IPS DF 6.9 (cell line): ENCODE results near the gene CD69.

Experiments used
- DNase-seq: peaks from one replicate; pipeline ENCODE4 v3.0.0-alpha.2; 2013; ENCODE audit warnings: low read depth, low spot score
- H3K27ac ChIP-seq: one replicate; pipeline ENCODE4 v1.5.1; 2013; ENCODE audit warnings: low read length, control low read depth
- H3K27me3 ChIP-seq: 2 replicates; pipeline ENCODE4 v1.6.1; 2013; ENCODE audit warnings: mild to moderate bottlenecking, low read length; ENCODE audit not compliant: control insufficient read depth, insufficient read depth
- H3K36me3 ChIP-seq: 2 replicates; pipeline ENCODE4 v1.6.1; 2013; ENCODE audit warnings: low read length; ENCODE audit not compliant: control insufficient read depth, insufficient read depth
- H3K4me1 ChIP-seq: 2 replicates; pipeline ENCODE4 v1.6.1; 2013; ENCODE audit warnings: low read length; ENCODE audit not compliant: control insufficient read depth, insufficient read depth
- H3K4me3 ChIP-seq: 2 replicates; pipeline ENCODE4 v1.5.1; 2013; ENCODE audit warnings: mild to moderate bottlenecking, low read length
- H3K9me3 ChIP-seq: 2 replicates; pipeline ENCODE4 v1.6.1; 2013; ENCODE audit warnings: low read length, inconsistent platforms; ENCODE audit not compliant: control insufficient read depth, insufficient read depth
- WGBS: extraction: QIAGEN DNeasy Blood & Tissue Kit; methylation state at CpG from one replicate; pipeline ENCODE4 v1.1.7; 2013; ENCODE audit warnings: mixed read lengths, missing lambda C conversion rate; ENCODE audit not compliant: insufficient read length, insufficient coverage; 5-methylcytosine and 5-hydroxymethylcytosine counted together

Gene CD69

DNA sequence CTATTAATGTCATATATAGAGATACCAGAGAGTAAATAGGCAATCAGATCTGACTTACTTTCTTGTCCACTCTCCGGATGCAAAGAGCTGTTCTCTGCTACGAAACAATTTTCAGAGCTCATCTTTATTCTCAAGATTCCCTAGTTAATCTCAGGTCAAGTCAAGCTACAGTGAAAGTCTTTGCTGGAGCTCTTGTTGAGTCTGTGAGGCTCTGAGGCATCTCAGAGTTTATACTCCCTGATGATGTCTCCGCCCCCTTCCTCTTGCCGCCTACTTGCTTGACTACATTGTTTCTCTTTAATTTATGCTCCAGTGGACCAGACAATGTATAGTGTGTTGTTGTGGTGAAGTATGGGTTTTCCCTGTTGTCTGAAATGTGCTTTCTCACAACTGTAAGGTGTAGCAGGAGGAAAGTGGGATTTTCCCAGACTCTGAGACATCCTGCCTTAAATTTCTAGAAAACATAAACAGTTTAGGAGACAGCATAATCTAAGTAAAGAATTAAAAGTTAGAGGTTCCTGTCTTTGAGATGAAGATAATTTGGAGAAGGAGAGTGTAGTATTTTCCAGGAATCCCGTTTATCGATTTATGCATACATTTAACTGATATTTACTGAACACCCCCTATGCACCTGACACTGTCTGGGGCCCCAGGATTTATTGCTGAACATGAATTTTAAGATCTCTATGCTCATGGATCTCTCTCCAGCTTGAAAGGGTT, at the start of gene CD69:
Gene CD69 (minus strand): TSS at position 203 of the 720 bp plus-strand sequence. CDS start 81 bp downstream, at position 122.
- Histone ChIP-seq H3K27ac (no peak within 1 kb of the TSS), H3K4me1 (no peaks in the 10 kb centered on the region), H3K4me3 (no peak within 1 kb of the TSS), H3K27me3 (no peaks in the 10 kb centered on the region), H3K9me3 (no peaks in the 10 kb centered on the region), H3K36me3 (no peaks in the 10 kb centered on the region)
- WGBS: no CpG with 5 or more reads among the region's 6 CpGs
- no peak for DNase-seq

GRCh38 chr12:9809866-9810265, 49.2 kb upstream of the CD69 start:
- no peaks in the 10 kb centered on the region for H3K27me3 ChIP-seq
- H3K4me1 ChIP-seq: no peaks in the 10 kb centered on the region
- H3K27ac ChIP-seq: no peak overlapping the region
- no peaks in the 10 kb centered on the region for H3K36me3 ChIP-seq
- DNase-seq: no peak
- H3K4me3 ChIP-seq: no peak overlapping the region
- no peaks in the 10 kb centered on the region for H3K9me3 ChIP-seq

GRCh38 chr12:9809338-9809737, 48.6 kb upstream of the CD69 start:
- no peaks in the 10 kb centered on the region for H3K36me3 ChIP-seq
- H3K27me3 ChIP-seq: no peaks in the 10 kb centered on the region
- no peak overlapping the region for H3K4me3 ChIP-seq
- no peaks in the 10 kb centered on the region for H3K9me3 ChIP-seq
- no peaks in the 10 kb centered on the region for H3K4me1 ChIP-seq
- DNase-seq: no peak
- WGBS: 100% methylated on average over 1 of the region's 4 CpGs
- H3K27ac ChIP-seq: no peak overlapping the region

GRCh38 chr12:9808504-9808903, 47.8 kb upstream of the CD69 start:
- Histone ChIP-seq H3K9me3 (no peaks in the 10 kb centered on the region), H3K27ac (no peak overlapping the region), H3K27me3 (no peaks in the 10 kb centered on the region), H3K36me3 (no peaks in the 10 kb centered on the region), H3K4me3 (no peak overlapping the region), H3K4me1 (no peaks in the 10 kb centered on the region)
- no peak for DNase-seq
- WGBS: no CpG with 5 or more reads among the region's 3 CpGs

DNA sequence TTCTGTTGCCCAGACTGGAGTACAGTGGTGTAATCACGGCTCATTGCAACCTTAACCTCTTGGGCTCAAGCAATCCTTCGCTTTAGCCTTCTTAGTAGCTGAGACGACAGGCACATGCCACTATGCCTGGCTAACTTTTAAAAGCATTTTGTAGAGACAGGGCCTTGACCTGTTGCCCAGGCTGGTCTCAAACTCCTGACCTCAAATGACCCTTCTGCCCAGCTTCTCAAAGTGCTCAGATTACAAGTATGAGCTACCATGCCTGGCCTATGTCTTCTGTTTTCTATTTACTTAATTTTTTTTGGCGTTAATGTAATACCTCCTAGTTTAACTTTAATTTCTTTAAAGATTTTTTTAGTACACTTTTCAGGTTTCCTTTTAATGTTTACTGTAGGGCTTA, 46.0 kb upstream of the CD69 start:
- no peaks in the 10 kb centered on the region for H3K9me3 ChIP-seq
- H3K36me3 ChIP-seq: no peaks in the 10 kb centered on the region
- no peak for DNase-seq
- no peak overlapping the region for H3K27ac ChIP-seq
- H3K4me1 ChIP-seq: no peaks in the 10 kb centered on the region
- no CpG with 5 or more reads among the region's 4 CpGs for WGBS
- H3K4me3 ChIP-seq: no peak overlapping the region
- no peaks in the 10 kb centered on the region for H3K27me3 ChIP-seq

DNA sequence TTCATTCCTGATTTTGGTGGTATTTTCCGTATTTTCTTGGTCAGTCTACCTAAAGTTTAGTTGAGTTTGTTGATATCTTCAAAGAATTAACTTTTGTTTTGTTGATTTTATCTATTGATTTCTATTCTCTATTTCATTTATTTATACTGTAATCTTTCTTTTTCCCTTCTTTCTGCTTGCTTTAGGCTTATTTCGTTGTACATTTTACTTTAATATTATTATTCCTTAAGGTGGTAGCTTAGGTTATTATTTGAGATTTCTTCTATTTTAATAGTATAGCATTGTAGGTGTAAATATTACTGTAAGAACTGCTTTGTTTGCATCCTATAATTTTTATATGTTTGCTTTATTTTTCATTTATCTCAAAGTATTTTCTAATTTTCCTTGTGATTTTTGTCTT, 45.2 kb upstream of the CD69 start:
- WGBS: no CpG with 5 or more reads among the region's 2 CpGs
- Histone ChIP-seq H3K4me1 (no peaks in the 10 kb centered on the region), H3K27ac (no peak overlapping the region), H3K4me3 (no peak overlapping the region), H3K36me3 (no peaks in the 10 kb centered on the region), H3K9me3 (no peaks in the 10 kb centered on the region), H3K27me3 (no peaks in the 10 kb centered on the region)
- no peak for DNase-seq

- WGBS: no CpG with 5 or more reads among the region's 1 CpG
- DNase-seq: no peak
- Histone ChIP-seq H3K4me3 (no peak overlapping the region), H3K27me3 (no peaks in the 10 kb centered on the region), H3K36me3 (no peaks in the 10 kb centered on the region), H3K9me3 (no peaks in the 10 kb centered on the region), H3K4me1 (no peaks in the 10 kb centered on the region), H3K27ac (no peak overlapping the region)
Measured at GRCh38 chr12:9799961-9800360, 39.3 kb upstream of the CD69 start.

- DNase-seq: peak; percentile 76
- H3K4me1 ChIP-seq: no peaks in the 10 kb centered on the region
- 100% methylated on average over 2 of the region's 7 CpGs for WGBS
Measured at GRCh38 chr12:9797722-9798619, 37.3 kb upstream of the CD69 start.

DNA sequence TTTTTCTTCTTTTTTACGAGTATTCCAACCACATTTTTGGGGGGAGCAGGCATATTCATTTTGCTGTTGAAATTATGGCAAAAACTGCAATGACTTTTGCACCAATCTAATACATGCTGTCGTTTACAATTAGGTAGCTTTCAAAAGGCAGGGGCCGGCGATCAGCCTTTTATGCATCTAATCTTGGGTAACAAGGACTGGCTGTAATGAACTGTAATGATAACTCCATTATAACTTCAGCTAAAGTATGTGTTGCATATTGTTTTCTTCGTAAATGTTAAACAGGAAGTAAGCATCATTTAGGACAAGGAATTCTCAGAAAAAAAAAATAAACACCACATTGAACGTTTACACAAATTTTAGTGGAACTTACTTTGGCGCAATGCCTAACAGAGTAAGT, 36.3 kb upstream of the CD69 start:
- no peaks in the 10 kb centered on the region for H3K4me1 ChIP-seq
- DNase-seq: no peak
- H3K9me3 ChIP-seq: no peaks in the 10 kb centered on the region
- H3K4me3 ChIP-seq: no peak overlapping the region
- H3K27me3 ChIP-seq: no peaks in the 10 kb centered on the region
- no CpG with 5 or more reads among the region's 7 CpGs for WGBS
- no peak overlapping the region for H3K27ac ChIP-seq
- H3K36me3 ChIP-seq: no peaks in the 10 kb centered on the region

More at GRCh38 chr12:9797722-9798619, 37.3 kb upstream of the CD69 start:
- Histone ChIP-seq H3K4me3 (no peak overlapping the region), H3K27me3 (no peaks in the 10 kb centered on the region), H3K27ac (no peak overlapping the region), H3K36me3 (no peaks in the 10 kb centered on the region), H3K9me3 (no peaks in the 10 kb centered on the region)

DNA sequence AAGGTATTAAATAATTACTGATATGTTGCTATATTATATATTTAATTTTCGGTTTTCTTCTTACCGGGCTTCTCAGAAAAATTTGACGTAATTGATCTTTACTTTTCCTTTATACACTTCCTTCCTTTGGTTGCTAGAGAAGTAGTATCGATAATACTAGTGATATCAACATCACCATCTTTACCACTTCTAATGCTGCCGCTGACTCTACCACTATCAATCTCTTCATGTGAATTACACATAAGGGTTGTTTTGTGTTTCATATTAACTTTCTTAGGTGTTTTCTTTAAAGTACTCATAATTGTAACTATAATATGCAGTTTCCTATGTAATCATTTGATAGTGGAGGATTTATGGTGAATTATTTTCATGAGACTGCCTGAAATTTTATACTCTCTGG, 35.6 kb upstream of the CD69 start:
- DNase-seq: no peak
- Histone ChIP-seq H3K27ac (no peak overlapping the region), H3K4me1 (no peaks in the 10 kb centered on the region), H3K36me3 (no peaks in the 10 kb centered on the region), H3K27me3 (no peaks in the 10 kb centered on the region), H3K9me3 (no peaks in the 10 kb centered on the region), H3K4me3 (no peak overlapping the region)
- WGBS: no CpG with 5 or more reads among the region's 5 CpGs
